GM21423 (cell line): ENCODE data around the gene LPAR2.
"Not testable (repeated sequence)": the region's sequence is repeated elsewhere in the genome, so short reads cannot be mapped to it uniquely, and the experiment has no call there.

Experiments
- ATAC-seq: cut with Tn5 transposase; IDR thresholded peaks from one replicate; pipeline ENCODE4 v1.9.1; 2021; ENCODE audit warnings: mild to moderate bottlenecking, moderate library complexity; ENCODE audit not compliant: unreplicated experiment

The LPAR2 gene

GRCh38 chr19:19602136-19602712 is 25.8 kb downstream of the LPAR2 start:
- ATAC-seq: no peak

- no peak for ATAC-seq
Measured at GRCh38 chr19:19600793-19601330, 27.2 kb downstream of the LPAR2 start.

- not testable (repeated sequence) for ATAC-seq
Measured at GRCh38 chr19:19598728-19599451, 29.1 kb downstream of the LPAR2 start.

GRCh38 chr19:19597809-19598306 is 30.2 kb downstream of the LPAR2 start:
- ATAC-seq: peak; percentile 69

GRCh38 chr19:19595171-19595701 is 32.8 kb downstream of the LPAR2 start:
- ATAC-seq: no peak

GRCh38 chr19:19594381-19594780 is 33.6 kb downstream of the LPAR2 start:
- ATAC-seq: no peak

- ATAC-seq: no peak
Measured at GRCh38 chr19:19592690-19593089, 35.3 kb downstream of the LPAR2 start.

GRCh38 chr19:19591133-19591825 is 36.7 kb downstream of the LPAR2 start:
- ATAC-seq: peak; percentile 62

GRCh38 chr19:19588546-19588945 is 39.5 kb downstream of the LPAR2 start:
- ATAC-seq: no peak

- no peak for ATAC-seq
Measured at GRCh38 chr19:19587771-19588170, 40.2 kb downstream of the LPAR2 start.

- ATAC-seq: no peak
Measured at GRCh38 chr19:19584356-19584755, 43.7 kb downstream of the LPAR2 start.

- no peak for ATAC-seq
Measured at GRCh38 chr19:19582471-19582870, 45.5 kb downstream of the LPAR2 start.

GRCh38 chr19:19581391-19581790 is 46.6 kb downstream of the LPAR2 start:
- no peak for ATAC-seq

GRCh38 chr19:19580418-19580817 is 47.6 kb downstream of the LPAR2 start:
- no peak for ATAC-seq

- ATAC-seq: no peak
Measured at GRCh38 chr19:19579533-19580361, 48.3 kb downstream of the LPAR2 start.

- ATAC-seq: no peak
Measured at GRCh38 chr19:19578252-19578651, 49.8 kb downstream of the LPAR2 start.

GRCh38 chr19:19575411-19575810 is 52.6 kb downstream of the LPAR2 start:
- ATAC-seq: no peak
